D721Med (cell line): ENCODE data around the gene TIRAP.
"Not testable (repeated sequence)": the region's sequence is repeated elsewhere in the genome, so short reads cannot be mapped to it uniquely, and the experiment has no call there.

Experiments used
- DNase-seq: peaks from one replicate; pipeline ENCODE4 v3.0.0; 2011; ENCODE audit warnings: low spot score; ENCODE audit not compliant: insufficient read length
- FAIRE-seq: peaks from 2 replicates; lab custom pipeline; 2011; peaks lifted over from hg19 to GRCh38; lab: Jason Lieb, UNC
- CTCF ChIP-seq: IDR thresholded peaks from 2 replicates; pipeline ENCODE4 v1.5.1; 2012; ENCODE audit warnings: mild to moderate bottlenecking, control low read depth; ENCODE audit not compliant: insufficient read depth; ENCODE audit errors: missing control alignments

Gene TIRAP

GRCh38 chr11:126282736-126283591 lies at the start of gene TIRAP:
Gene TIRAP, plus strand, starts transcription at chr11:126283093. Its CDS starts 7,802 bp downstream, at chr11:126290895.
- no peak for FAIRE-seq
- peak; percentile 41 for DNase-seq

DNA sequence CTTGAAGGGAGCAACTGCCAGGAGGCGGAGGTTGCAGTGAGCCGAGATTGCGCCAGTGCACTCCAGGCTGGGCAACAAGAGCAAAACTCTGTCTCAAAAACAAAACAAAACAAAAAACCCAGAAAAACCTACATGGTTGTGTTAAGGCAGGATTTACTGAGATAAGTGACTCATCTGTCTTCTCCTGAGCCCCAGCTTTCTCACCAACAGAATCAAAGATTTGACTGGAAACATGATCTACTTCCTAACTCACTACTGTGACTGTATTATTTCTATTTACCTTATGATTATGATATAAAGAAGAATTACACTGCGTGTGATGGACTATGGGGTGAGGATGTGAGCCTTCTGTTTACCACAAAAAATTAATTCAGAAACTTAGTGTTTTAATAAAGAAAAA lies 49.5 kb upstream of the TIRAP start:
- DNase-seq (no peak), FAIRE-seq (no peak)
- no peak for TF ChIP-seq CTCF

More at GRCh38 chr11:126282736-126283591, at the start of gene TIRAP:
- no peak for TF ChIP-seq CTCF

GRCh38 chr11:126246636-126247035 lies 36.3 kb upstream of the TIRAP start:
- FAIRE-seq (no peak), DNase-seq (no peak)
- TF ChIP-seq CTCF = no peak

GRCh38 chr11:126253265-126253664 lies 29.6 kb upstream of the TIRAP start:
- no peak for DNase-seq

GRCh38 chr11:126254819-126255218 lies 28.1 kb upstream of the TIRAP start:
- no peak for DNase-seq
- FAIRE-seq = no peak
- TF ChIP-seq CTCF = no peak

More at GRCh38 chr11:126253265-126253664, 29.6 kb upstream of the TIRAP start:
- FAIRE-seq = no peak
- TF ChIP-seq CTCF = no peak

- not testable (repeated sequence) for FAIRE-seq, DNase-seq
Measured at GRCh38 chr11:126255507-126255906, 27.4 kb upstream of the TIRAP start.

DNA sequence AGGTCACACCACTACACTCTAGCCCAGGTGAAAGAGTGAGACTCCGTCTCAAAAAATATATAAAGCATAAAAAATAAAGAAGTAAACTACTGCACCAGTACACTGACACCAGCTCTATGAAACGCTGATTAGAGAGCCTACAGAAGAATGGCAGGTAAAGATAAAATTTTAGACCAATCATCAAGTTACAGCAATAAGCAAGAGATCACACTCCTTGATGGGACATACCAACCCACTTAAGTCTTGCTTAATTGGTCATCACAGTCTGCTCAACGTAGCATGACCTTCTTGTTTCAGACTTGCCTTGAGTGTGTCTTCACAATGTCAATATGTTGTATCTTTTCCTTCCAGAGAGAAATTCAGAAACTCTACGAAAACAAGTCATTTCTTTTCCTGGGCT lies 26.7 kb upstream of the TIRAP start:
- FAIRE-seq (no peak), DNase-seq (no peak)
- no peak for TF ChIP-seq CTCF
